GM23338 (cell line): Measurements from ENCODE around the gene NFKBIZ. TPM values are rescaled to one million over a fixed set of nuclear protein-coding genes. Genes with fewer than 3 reads are reported as not detected.

ENCODE experiments used
- ATAC-seq: fragments of 200-7000 bp; cut with Tn5 transposase; 3 replicates; pipeline ENCODE4 v1.9.1; 2020
- DNase-seq: peaks from one replicate; pipeline ENCODE4 v3.0.0-alpha.2; 2015; ENCODE audit warnings: low spot score
- H2AFZ ChIP-seq: fragments of 200-600 bp; sonication (generic); 2 replicates; pipeline ENCODE4 v1.8.0; 2016; ENCODE audit warnings: antibody characterized with exemption, mild to moderate bottlenecking, moderate library complexity
- H3F3A ChIP-seq: fragments of 200-600 bp; sonication (generic); replicated peaks from 2 replicates; pipeline ENCODE4 v1.8.0; 2017; ENCODE audit warnings: antibody characterized with exemption, mixed run types, low read depth
- H3K27ac ChIP-seq: fragments of 200-600 bp; sonication (generic); 2 replicates; pipeline ENCODE4 v1.6.1; 2016; ENCODE audit warnings: low read depth
- H3K27me3 ChIP-seq: fragments of 200-600 bp; sonication (generic); 2 replicates; pipeline ENCODE4 v1.8.0; 2016; ENCODE audit warnings: mild to moderate bottlenecking, mixed run types, moderate library complexity; ENCODE audit not compliant: insufficient read depth
- H3K36me3 ChIP-seq: fragments of 200-600 bp; sonication (generic); 2 replicates; pipeline ENCODE4 v1.8.0; 2016; ENCODE audit warnings: mild to moderate bottlenecking; ENCODE audit not compliant: insufficient read depth
- H3K4me1 ChIP-seq: fragments of 200-600 bp; sonication (generic); 2 replicates; pipeline ENCODE4 v1.8.0; 2016; ENCODE audit warnings: mild to moderate bottlenecking, moderate library complexity; ENCODE audit not compliant: insufficient read depth
- H3K4me2 ChIP-seq: fragments of 200-600 bp; sonication (generic); 2 replicates; pipeline ENCODE4 v1.7.1; 2017; ENCODE audit warnings: mixed run types
- H3K4me3 ChIP-seq: fragments of 200-600 bp; sonication (generic); 2 replicates; pipeline ENCODE4 v1.6.1; 2016; ENCODE audit warnings: mixed run types
- H3K79me2 ChIP-seq: fragments of 200-600 bp; sonication (generic); replicated peaks from 2 replicates; pipeline ENCODE4 v1.8.0; 2017; ENCODE audit warnings: mild to moderate bottlenecking; ENCODE audit not compliant: insufficient read depth
- H3K9me2 ChIP-seq: fragments of 200-600 bp; sonication (generic); 2 replicates; pipeline ENCODE4 v1.8.0; 2017; ENCODE audit not compliant: insufficient read depth
- H4K20me1 ChIP-seq: fragments of 200-600 bp; sonication (generic); replicated peaks from 2 replicates; pipeline ENCODE4 v1.8.0; 2017; ENCODE audit warnings: mild to moderate bottlenecking; ENCODE audit not compliant: insufficient read depth
- H3K27ac Mint-ChIP-seq: 2 replicates; pipeline ENCODE4 v1.8.0; 2020; ENCODE audit warnings: inconsistent platforms, mild to moderate bottlenecking, moderate library complexity, mixed read lengths
- H3K27me3 Mint-ChIP-seq: 3 replicates; pipeline ENCODE4 v1.8.0; 2022; ENCODE audit warnings: low read depth, mild to moderate bottlenecking, moderate library complexity, mixed read lengths, inconsistent platforms; ENCODE audit not compliant: insufficient read depth, poor library complexity
- H3K36me3 Mint-ChIP-seq: 3 replicates; pipeline ENCODE4 v1.8.0; 2021; ENCODE audit warnings: low read depth, mild to moderate bottlenecking, inconsistent platforms, moderate library complexity, mixed read lengths
- H3K4me1 Mint-ChIP-seq: 3 replicates; pipeline ENCODE4 v1.8.0; 2020; ENCODE audit warnings: mild to moderate bottlenecking, inconsistent platforms, mixed read lengths
- H3K4me3 Mint-ChIP-seq: 3 replicates; pipeline ENCODE4 v1.8.0; 2021; ENCODE audit warnings: moderate library complexity, mild to moderate bottlenecking, inconsistent platforms, mixed read lengths
- H3K9me3 Mint-ChIP-seq: 3 replicates; pipeline ENCODE4 v1.8.0; 2020; ENCODE audit warnings: moderate library complexity, mild to moderate bottlenecking, inconsistent platforms, mixed read lengths
- CREB1 ChIP-seq: fragments of 250-450 bp; sonication (Bioruptor Pico); IDR thresholded peaks from 2 replicates; pipeline ENCODE4 v1.5.0; 2020; ENCODE audit warnings: low read depth, mild to moderate bottlenecking, moderate library complexity
- EZH2phosphoT487 ChIP-seq: fragments of 200-600 bp; sonication (generic); IDR thresholded peaks from one replicate; pipeline ENCODE4 v1.8.1; 2018; ENCODE audit warnings: antibody characterized with exemption; ENCODE audit not compliant: unreplicated experiment
- NANOG ChIP-seq: IDR thresholded peaks from 2 replicates; pipeline ENCODE4 v1.6.1; 2016; ENCODE audit warnings: antibody characterized with exemption, borderline replicate concordance
- ZNF114 ChIP-seq: fragments of 250-450 bp; sonication (Bioruptor Pico); IDR thresholded peaks from 2 replicates; pipeline ENCODE4 v1.5.0; 2020; ENCODE audit warnings: mild to moderate bottlenecking, moderate library complexity
- polyA plus RNA-seq: library from polyadenylated mRNA; unstranded; fragments of >200 nt; fragmentation: Nextera tagmentation; extraction: Ambion mirVana; gene quantifications from 2 replicates; pipeline ENCODE4 v1.2.1, GENCODE V29; 2016
- total RNA-seq: library from RNA; depleted of rRNA; stranded (reverse); fragments of >200 nt; shearing (Covaris generic); gene quantifications from 2 replicates; pipeline ENCODE4 v1.2.3, GENCODE V29; 2014
- TF ChIP-seq, protein P1 (sequence below): fragments of 250-450 bp; sonication (Bioruptor Pico); IDR thresholded peaks from 2 replicates; pipeline ENCODE4 v1.5.0; 2020; ENCODE audit warnings: mild to moderate bottlenecking, moderate library complexity
- TF ChIP-seq, protein P2 (sequence below), 2 experiments: fragments of 200-600 bp in 1 of 2; sonication (generic) in 1 of 2; conservative IDR thresholded peaks; 2 replicates each; pipeline versions ENCODE4 v1.5.1 to v1.6.1; 2016 to 2017; ENCODE audit warnings: antibody characterized with exemption in 2 of 2, low read depth in 2 of 2, mild to moderate bottlenecking in 2 of 2, moderate library complexity in 1 of 2

NFKBIZ gene
- total and polyA plus RNA-seq, 2 experiments from 2014 or later = 14.1 to 18.2 TPM

DNA sequence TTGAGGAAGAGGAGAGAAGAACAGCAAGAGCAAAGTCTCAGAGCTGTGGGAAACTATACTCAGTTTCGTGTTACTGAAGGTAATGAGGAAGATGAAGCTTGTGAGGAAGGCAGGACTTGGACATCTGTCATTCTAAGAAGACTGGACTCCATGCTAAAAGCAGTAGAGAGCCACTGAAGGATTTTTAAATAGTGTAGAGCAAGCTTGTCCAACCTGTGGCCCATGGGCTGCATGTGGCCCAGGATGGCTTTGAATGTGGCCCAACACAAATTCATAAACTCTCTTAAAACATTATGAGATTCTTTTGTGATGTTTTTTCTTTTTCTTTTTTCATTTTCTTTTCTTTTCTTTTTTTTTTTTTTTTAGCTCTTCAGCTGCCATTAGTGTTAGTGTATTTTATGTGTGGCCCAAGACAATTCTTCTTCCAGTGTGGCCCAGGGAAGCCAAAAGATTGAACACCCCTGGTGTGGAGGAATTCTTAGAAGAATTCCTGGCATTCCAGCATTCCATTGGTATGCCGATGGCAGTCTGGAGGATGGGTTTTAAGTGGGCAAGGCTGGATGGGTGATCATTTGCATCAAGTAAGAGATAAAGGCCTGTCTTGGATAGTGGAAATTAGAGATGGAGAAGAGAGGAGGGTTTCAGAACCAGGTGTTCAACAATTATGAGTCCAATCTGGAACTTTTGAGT lies 6.9 kb upstream of the NFKBIZ start:
- Mint-ChIP-seq H3K27me3 (peaks cover 8% of the 10 kb centered on the region), H3K36me3 (peaks cover 2% of the 10 kb centered on the region; the same call in 1 of the 3 replicates), H3K4me3 (peak overlapping the region; percentile 13; the same call in 1 of the 3 replicates), H3K9me3 (no peaks in the 10 kb centered on the region), H3K27ac (peak overlapping the region; percentile 94), H3K4me1 (peaks cover 42% of the 10 kb centered on the region)
- H3K79me2 ChIP-seq = no peaks in the 10 kb centered on the region
- ATAC-seq (peak; percentile 99), DNase-seq (peak; percentile 96)
- peak overlapping the region; percentile 1; the same call in 1 of the 2 replicates for H3K4me2 ChIP-seq
- peak overlapping the region; percentile 92 for H3K27ac ChIP-seq
- peaks cover 25% of the 10 kb centered on the region for H3K4me1 ChIP-seq
- H3K27me3 ChIP-seq = no peaks in the 10 kb centered on the region
- no peaks in the 10 kb centered on the region for H4K20me1 ChIP-seq
- no peak overlapping the region for H3K4me3 ChIP-seq
- no peaks in the 10 kb centered on the region for H3K36me3 ChIP-seq
- no peak overlapping the region for H2AFZ ChIP-seq
- TF ChIP-seq, protein P1, sequence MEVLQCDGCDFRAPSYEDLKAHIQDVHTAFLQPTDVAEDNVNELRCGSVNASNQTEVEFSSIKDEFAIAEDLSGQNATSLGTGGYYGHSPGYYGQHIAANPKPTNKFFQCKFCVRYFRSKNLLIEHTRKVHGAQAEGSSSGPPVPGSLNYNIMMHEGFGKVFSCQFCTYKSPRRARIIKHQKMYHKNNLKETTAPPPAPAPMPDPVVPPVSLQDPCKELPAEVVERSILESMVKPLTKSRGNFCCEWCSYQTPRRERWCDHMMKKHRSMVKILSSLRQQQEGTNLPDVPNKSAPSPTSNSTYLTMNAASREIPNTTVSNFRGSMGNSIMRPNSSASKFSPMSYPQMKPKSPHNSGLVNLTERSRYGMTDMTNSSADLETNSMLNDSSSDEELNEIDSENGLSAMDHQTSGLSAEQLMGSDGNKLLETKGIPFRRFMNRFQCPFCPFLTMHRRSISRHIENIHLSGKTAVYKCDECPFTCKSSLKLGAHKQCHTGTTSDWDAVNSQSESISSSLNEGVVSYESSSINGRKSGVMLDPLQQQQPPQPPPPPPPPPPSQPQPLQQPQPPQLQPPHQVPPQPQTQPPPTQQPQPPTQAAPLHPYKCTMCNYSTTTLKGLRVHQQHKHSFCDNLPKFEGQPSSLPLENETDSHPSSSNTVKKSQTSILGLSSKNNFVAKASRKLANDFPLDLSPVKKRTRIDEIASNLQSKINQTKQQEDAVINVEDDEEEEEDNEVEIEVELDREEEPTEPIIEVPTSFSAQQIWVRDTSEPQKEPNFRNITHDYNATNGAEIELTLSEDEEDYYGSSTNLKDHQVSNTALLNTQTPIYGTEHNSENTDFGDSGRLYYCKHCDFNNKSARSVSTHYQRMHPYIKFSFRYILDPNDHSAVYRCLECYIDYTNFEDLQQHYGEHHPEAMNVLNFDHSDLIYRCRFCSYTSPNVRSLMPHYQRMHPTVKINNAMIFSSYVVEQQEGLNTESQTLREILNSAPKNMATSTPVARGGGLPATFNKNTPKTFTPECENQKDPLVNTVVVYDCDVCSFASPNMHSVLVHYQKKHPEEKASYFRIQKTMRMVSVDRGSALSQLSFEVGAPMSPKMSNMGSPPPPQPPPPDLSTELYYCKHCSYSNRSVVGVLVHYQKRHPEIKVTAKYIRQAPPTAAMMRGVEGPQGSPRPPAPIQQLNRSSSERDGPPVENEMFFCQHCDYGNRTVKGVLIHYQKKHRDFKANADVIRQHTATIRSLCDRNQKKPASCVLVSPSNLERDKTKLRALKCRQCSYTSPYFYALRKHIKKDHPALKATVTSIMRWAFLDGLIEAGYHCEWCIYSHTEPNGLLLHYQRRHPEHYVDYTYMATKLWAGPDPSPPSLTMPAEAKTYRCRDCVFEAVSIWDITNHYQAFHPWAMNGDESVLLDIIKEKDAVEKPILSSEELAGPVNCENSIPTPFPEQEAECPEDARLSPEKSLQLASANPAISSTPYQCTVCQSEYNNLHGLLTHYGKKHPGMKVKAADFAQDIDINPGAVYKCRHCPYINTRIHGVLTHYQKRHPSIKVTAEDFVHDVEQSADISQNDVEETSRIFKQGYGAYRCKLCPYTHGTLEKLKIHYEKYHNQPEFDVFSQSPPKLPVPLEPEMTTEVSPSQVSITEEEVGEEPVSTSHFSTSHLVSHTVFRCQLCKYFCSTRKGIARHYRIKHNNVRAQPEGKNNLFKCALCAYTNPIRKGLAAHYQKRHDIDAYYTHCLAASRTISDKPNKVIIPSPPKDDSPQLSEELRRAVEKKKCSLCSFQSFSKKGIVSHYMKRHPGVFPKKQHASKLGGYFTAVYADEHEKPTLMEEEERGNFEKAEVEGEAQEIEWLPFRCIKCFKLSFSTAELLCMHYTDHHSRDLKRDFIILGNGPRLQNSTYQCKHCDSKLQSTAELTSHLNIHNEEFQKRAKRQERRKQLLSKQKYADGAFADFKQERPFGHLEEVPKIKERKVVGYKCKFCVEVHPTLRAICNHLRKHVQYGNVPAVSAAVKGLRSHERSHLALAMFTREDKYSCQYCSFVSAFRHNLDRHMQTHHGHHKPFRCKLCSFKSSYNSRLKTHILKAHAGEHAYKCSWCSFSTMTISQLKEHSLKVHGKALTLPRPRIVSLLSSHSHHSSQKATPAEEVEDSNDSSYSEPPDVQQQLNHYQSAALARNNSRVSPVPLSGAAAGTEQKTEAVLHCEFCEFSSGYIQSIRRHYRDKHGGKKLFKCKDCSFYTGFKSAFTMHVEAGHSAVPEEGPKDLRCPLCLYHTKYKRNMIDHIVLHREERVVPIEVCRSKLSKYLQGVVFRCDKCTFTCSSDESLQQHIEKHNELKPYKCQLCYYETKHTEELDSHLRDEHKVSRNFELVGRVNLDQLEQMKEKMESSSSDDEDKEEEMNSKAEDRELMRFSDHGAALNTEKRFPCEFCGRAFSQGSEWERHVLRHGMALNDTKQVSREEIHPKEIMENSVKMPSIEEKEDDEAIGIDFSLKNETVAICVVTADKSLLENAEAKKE (CRISPR knock-in tag) = peak; percentile 92
- TF ChIP-seq NANOG (peak; percentile 71), EZH2phosphoT487 (no peak), CREB1 (CRISPR knock-in tag) (peak; percentile 24; the same call in 1 of the 2 replicates), ZNF114 (0 out of 2 replicates have a peak, but pooled peaks have one; percentile 63)
- TF ChIP-seq, protein P2, sequence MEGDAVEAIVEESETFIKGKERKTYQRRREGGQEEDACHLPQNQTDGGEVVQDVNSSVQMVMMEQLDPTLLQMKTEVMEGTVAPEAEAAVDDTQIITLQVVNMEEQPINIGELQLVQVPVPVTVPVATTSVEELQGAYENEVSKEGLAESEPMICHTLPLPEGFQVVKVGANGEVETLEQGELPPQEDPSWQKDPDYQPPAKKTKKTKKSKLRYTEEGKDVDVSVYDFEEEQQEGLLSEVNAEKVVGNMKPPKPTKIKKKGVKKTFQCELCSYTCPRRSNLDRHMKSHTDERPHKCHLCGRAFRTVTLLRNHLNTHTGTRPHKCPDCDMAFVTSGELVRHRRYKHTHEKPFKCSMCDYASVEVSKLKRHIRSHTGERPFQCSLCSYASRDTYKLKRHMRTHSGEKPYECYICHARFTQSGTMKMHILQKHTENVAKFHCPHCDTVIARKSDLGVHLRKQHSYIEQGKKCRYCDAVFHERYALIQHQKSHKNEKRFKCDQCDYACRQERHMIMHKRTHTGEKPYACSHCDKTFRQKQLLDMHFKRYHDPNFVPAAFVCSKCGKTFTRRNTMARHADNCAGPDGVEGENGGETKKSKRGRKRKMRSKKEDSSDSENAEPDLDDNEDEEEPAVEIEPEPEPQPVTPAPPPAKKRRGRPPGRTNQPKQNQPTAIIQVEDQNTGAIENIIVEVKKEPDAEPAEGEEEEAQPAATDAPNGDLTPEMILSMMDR (conservative IDR thresholded peaks at IDR 0.05; ENCODE audit: low read depth in 2 of 2) = no peak
- H3K9me2 ChIP-seq = no peaks in the 10 kb centered on the region; the same call in 1 of the 2 replicates
- H3F3A ChIP-seq = no peaks in the 10 kb centered on the region
